ENCODE results near the gene POLN. TPM values are rescaled to one million over a fixed set of nuclear protein-coding genes. Genes with fewer than 3 reads are reported as not detected.

The POLN gene
- total RNA-seq, 4 donors from 2014 or later: 0.91 to 8.0 (median 1.2) TPM

GRCh38 chr4:2268357-2269205 is 26.7 kb upstream of the POLN start:
- Histone ChIP-seq H3K9me3 (no peaks in the 10 kb centered on the region), H3K36me3 (peaks cover 10% of the 10 kb centered on the region), H3K4me3 (no peak overlapping the region), H3K27me3 (no peaks in the 10 kb centered on the region), H3K4me1 (peaks cover 14% of the 10 kb centered on the region), H3K27ac (no peak overlapping the region)
- 70% methylated on average over 10 of the region's 22 CpGs for WGBS
- no peak for DNase-seq (ENCODE audit: low spot score in 2 of 2)
- TF ChIP-seq EP300 (IDR thresholded peaks at IDR 0.05): no peak
- no peak for TF ChIP-seq POLR2A (IDR thresholded peaks at IDR 0.05)
- TF ChIP-seq POLR2AphosphoS5 (IDR thresholded peaks at IDR 0.05): no peak
- no peak for TF ChIP-seq CTCF (IDR thresholded peaks at IDR 0.05)

GRCh38 chr4:2267841-2268240 is 25.9 kb upstream of the POLN start:
- Histone ChIP-seq H3K9me3 (no peaks in the 10 kb centered on the region), H3K27ac (no peak overlapping the region), H3K36me3 (peaks cover 10% of the 10 kb centered on the region), H3K4me3 (no peak overlapping the region), H3K4me1 (peaks cover 21% of the 10 kb centered on the region), H3K27me3 (no peaks in the 10 kb centered on the region)
- WGBS: 87% methylated on average over 8 of the region's 12 CpGs
- TF ChIP-seq EP300 (IDR thresholded peaks at IDR 0.05) (no peak), CTCF (IDR thresholded peaks at IDR 0.05) (no peak), POLR2A (IDR thresholded peaks at IDR 0.05) (no peak), POLR2AphosphoS5 (IDR thresholded peaks at IDR 0.05) (no peak)
- DNase-seq (ENCODE audit: low spot score in 2 of 2): no peak

GRCh38 chr4:2267320-2267811 is 25.4 kb upstream of the POLN start:
- Histone ChIP-seq H3K4me3 (no peak overlapping the region), H3K36me3 (peaks cover 10% of the 10 kb centered on the region), H3K27ac (no peak overlapping the region), H3K4me1 (peaks cover 25% of the 10 kb centered on the region), H3K27me3 (no peaks in the 10 kb centered on the region), H3K9me3 (no peaks in the 10 kb centered on the region)
- TF ChIP-seq EP300 (IDR thresholded peaks at IDR 0.05) (no peak), POLR2AphosphoS5 (IDR thresholded peaks at IDR 0.05) (no peak), POLR2A (IDR thresholded peaks at IDR 0.05) (no peak), CTCF (IDR thresholded peaks at IDR 0.05) (no peak)
- DNase-seq (ENCODE audit: low spot score in 2 of 2): no peak
- 77% methylated on average over 12 of the region's 18 CpGs for WGBS

- no peak for DNase-seq (ENCODE audit: low spot score in 2 of 2)
- H3K27ac ChIP-seq: no peak overlapping the region
- H3K4me1 ChIP-seq: peaks cover 25% of the 10 kb centered on the region
- H3K27me3 ChIP-seq: no peaks in the 10 kb centered on the region
- TF ChIP-seq CTCF (IDR thresholded peaks at IDR 0.05) (no peak), POLR2A (IDR thresholded peaks at IDR 0.05) (no peak), POLR2AphosphoS5 (IDR thresholded peaks at IDR 0.05) (no peak), EP300 (IDR thresholded peaks at IDR 0.05) (no peak)
- no peaks in the 10 kb centered on the region for H3K9me3 ChIP-seq
- no peak overlapping the region for H3K4me3 ChIP-seq
- H3K36me3 ChIP-seq: peaks cover 7% of the 10 kb centered on the region
- 76% methylated on average over 4 of the region's 5 CpGs for WGBS
Measured at GRCh38 chr4:2266821-2267220, 24.9 kb upstream of the POLN start.

GRCh38 chr4:2266181-2266580 is 24.3 kb upstream of the POLN start:
- H3K4me3 ChIP-seq: no peak overlapping the region
- peaks cover 25% of the 10 kb centered on the region for H3K4me1 ChIP-seq
- TF ChIP-seq EP300 (IDR thresholded peaks at IDR 0.05): no peak
- peaks cover under 1% of the 10 kb centered on the region for H3K36me3 ChIP-seq
- no peak for DNase-seq (ENCODE audit: low spot score in 2 of 2)
- no peaks in the 10 kb centered on the region for H3K27me3 ChIP-seq
- 50% methylated on average over 8 of the region's 8 CpGs for WGBS
- H3K9me3 ChIP-seq: no peaks in the 10 kb centered on the region
- H3K27ac ChIP-seq: no peak overlapping the region
